Smooth muscle cell of the coronary artery (primary cell): ENCODE results near the gene KRCC1. TPM values are rescaled to one million over a fixed set of nuclear protein-coding genes. Genes with fewer than 3 reads are reported as not detected.

Experiments used
- total RNA-seq: library from RNA; depleted of rRNA; stranded (reverse); fragments of >200 nt; gene quantifications from 2 replicates; pipeline ENCODE4 v1.2.3, GENCODE V29; 2014; ENCODE audit warnings: low replicate concordance

The KRCC1 gene
- 5.5 and 19.8 TPM in 2 replicates for total RNA-seq

GRCh38 chr2:88055371-88056128, at the start of gene KRCC1:
Gene KRCC1, minus strand, starts transcription at chr2:88055783. Its CDS starts 27,220 bp downstream, at chr2:88028563.

DNA sequence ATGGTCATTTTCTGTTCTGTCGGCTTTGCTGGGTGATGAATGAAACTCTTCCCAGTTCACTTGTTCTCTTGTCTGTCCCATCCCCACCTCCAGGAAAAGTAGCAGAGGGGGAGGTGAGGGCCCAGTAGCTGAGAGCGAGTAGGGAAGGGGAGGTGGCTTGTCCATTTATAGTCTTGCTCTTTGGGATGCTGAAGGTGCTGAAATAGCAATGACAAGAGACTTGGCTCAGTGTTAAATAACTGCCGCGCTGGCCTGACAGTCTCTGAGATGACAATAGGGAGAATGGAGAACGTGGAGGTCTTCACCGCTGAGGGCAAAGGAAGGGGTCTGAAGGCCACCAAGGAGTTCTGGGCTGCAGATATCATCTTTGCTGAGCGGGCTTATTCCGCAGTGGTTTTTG, 12.0 kb upstream of the KRCC1 start, which contains the start of gene SMYD1:
Gene SMYD1 (plus strand): TSS at position 228 of the 400 bp plus-strand sequence. CDS start 40 bp downstream, at position 268.

DNA sequence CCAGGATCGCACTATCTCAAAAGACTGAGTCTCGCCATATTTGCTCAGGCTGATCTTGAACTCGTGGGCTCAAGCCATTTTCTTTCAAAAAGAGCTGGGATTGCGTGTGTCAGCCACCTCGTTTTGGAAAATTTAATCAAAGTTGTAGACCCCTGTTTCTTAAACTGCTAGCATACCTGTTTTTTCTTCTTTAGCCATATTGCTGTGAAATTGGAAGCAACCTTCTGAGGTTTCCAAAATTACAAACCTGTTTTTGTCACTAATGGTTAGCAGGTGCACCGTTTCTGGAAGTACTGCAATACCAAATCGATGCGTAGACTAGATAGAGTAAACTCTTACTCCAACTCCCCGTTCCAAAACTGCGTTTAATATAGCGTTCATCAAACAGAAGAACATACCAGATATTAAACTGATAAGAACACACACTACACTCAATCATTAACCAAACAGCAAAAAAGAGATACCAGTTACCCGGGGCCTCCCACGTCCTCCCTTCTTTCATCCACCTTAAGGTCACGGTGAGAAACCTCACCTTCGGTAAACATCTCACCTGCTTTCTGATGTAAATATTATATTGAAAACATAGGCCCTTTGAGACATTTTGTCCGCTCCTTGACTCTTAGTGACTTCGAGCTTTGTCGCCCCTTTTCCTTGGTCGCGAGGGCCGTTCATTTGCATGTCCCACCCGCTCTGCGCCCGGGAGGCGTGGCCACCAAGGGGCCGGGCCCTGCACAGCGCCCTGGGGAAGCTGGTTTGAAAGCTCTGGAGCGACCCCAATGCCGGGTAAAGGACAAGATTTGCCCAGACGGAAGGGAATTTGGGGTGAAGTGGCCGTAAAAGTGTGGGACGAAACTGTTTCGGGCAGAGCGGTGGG, 39.3 kb downstream of the KRCC1 start, which contains the start of gene RNU2-63P:
Gene RNU2-63P (minus strand): TSS at position 462 of the 874 bp plus-strand sequence.

Other genes with a start within 250 kb of the KRCC1 start
- 2.1 and 3.8 TPM in 2 replicates for gene RGPD2, start 230.0 kb downstream of the KRCC1 start, total RNA-seq
- gene RNU2-63P, start 39.2 kb downstream of the KRCC1 start, total RNA-seq: 121 TPM in 1 of 2 replicates, not detected in the other
- gene SMYD1, start 12.0 kb upstream of the KRCC1 start, total RNA-seq: not detected in 2 replicates
- gene FABP1, start 72.3 kb upstream of the KRCC1 start, total RNA-seq: not detected in 2 replicates
- gene THNSL2, start 114.6 kb upstream of the KRCC1 start, total RNA-seq: 0.38 and 16.6 TPM in 2 replicates